Psoas muscle (tissue), 8 donors: Measurements from ENCODE around the gene ZBTB49. TPM values are rescaled to one million over a fixed set of nuclear protein-coding genes. Genes with fewer than 3 reads are reported as not detected.
A peak's percentile ranks its signal among the peaks of the same experiment; 100 is the strongest.
"Not testable (repeated sequence)": the region's sequence is repeated elsewhere in the genome, so short reads cannot be mapped to it uniquely, and the experiment has no call there.

Experiments used
- ATAC-seq, 4 donors: fragments of 200-7000 bp; cut with Tn5 transposase; one replicate each; pipeline ENCODE4 v1.9.1; 2020; ENCODE audit warnings: moderate library complexity in 3 of 4, mild to moderate bottlenecking in 2 of 4
- DNase-seq, 2 donors: peaks; one replicate each; pipeline ENCODE4 v3.0.0-alpha.2; 2020
- H3K27ac ChIP-seq: fragments of 200-600 bp; one replicate; pipeline ENCODE4 v1.8.0; 2022
- H3K27me3 ChIP-seq, 3 donors: fragments of 200-600 bp in 1 of 3; one replicate each; pipeline versions ENCODE4 v1.6.1 to v1.8.0; 2013 to 2022; ENCODE audit warnings: low read length in 2 of 3, mild to moderate bottlenecking in 2 of 3, moderate library complexity in 1 of 3; ENCODE audit not compliant: insufficient read depth in 3 of 3
- H3K36me3 ChIP-seq, 2 donors: fragments of 200-600 bp in 1 of 2; one replicate each; pipeline versions ENCODE4 v1.6.1 to v1.8.0; 2013 to 2022; ENCODE audit warnings: low read depth in 1 of 2, mild to moderate bottlenecking in 1 of 2, moderate library complexity in 1 of 2; ENCODE audit not compliant: insufficient read depth in 1 of 2
- H3K4me1 ChIP-seq: fragments of 200-600 bp; one replicate; pipeline ENCODE4 v1.8.0; 2022
- H3K4me3 ChIP-seq: fragments of 200-600 bp; one replicate; pipeline ENCODE4 v1.8.0; 2022; ENCODE audit warnings: mild to moderate bottlenecking
- H3K9me3 ChIP-seq: fragments of 200-600 bp; one replicate; pipeline ENCODE4 v1.8.0; 2022
- WGBS, 3 donors: extraction: QIAGEN DNeasy Blood & Tissue Kit; methylation state at CpG; one replicate each; pipeline versions ENCODE4 v1.1.6 to v1.1.7; 2013; 5-methylcytosine and 5-hydroxymethylcytosine counted together
- intact Hi-C, 2 donors: fragments of 100-400 bp; cut with DNase I; formaldehyde crosslinking; loops; one replicate each; pipeline versions ENCODE4 v1.11.0 to v1.14.2; 2022
- polyA plus RNA-seq, 3 donors: library from polyadenylated mRNA; stranded (reverse); fragments of 200-250 nt; gene quantifications; one replicate each; pipeline ENCODE4 v1.2.3, GENCODE V29; 2013
- total RNA-seq, 4 donors: library from RNA; stranded (reverse); fragmentation: NEBNext Ultra II Directional in 2 of 4; extraction: Animal tissue kit (Norgen Biotek cat#: 25700) in 2 of 4; gene quantifications; one replicate each; pipeline versions ENCODE4 v1.2.1 to v1.2.4, GENCODE V29; 2021 to 2023
- TF ChIP-seq, protein P1 (sequence below): fragments of 200-600 bp; IDR thresholded peaks from one replicate; pipeline ENCODE4 v1.8.0; 2022; ENCODE audit warnings: antibody characterized with exemption
- donor health status: healthy with polysubstance abuse.
- donor health status: DM: no; HTN: no; CAD: no; lungs with moderate emphysema.
- donor health status: Bipolar disorder and iron deficiency.
- donor health status: healthy.
- donor health status: DM: yes; HTN: yes; CAD: no.
- donor health status: DM: no; HTN: no; CAD: no.
- donor health status: DM: no; HTN: no; CAD: no.
- donor health status: DM: yes; HTN: yes; CAD: no.

The ZBTB49 gene
- total and polyA plus RNA-seq, 7 donors = 2.5 to 7.0 (median 4.2) TPM

DNA sequence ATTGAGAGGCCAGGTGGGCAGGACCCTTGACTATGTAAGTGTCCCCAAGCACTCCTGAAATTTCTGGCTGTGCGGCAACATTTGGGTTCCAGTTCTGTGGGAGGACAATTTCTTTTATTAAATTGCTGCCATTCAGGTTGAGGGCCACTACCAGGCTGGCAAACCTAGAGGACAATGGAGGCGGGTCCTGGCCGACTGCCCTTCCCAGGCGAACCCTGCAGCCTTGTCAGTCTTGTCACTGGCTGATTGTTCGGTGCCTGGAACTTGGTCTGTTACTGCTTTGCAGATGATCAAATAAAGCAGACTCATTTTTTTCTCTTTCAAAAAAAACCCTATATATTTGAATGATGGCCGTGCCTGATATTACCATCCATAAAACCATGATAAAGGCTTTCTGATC lies 35.4 kb upstream of the ZBTB49 start:
- Histone ChIP-seq H3K4me1 (no peaks in the 10 kb centered on the region), H3K27me3 (peaks cover 0 to 15% (median 3%) of the 10 kb centered on the region in 3 donors), H3K4me3 (no peak overlapping the region), H3K27ac (no peak overlapping the region), H3K36me3 (no peaks in the 10 kb centered on the region), H3K9me3 (no peaks in the 10 kb centered on the region)
- ATAC-seq (no peak), DNase-seq (no peak)
- TF ChIP-seq, protein P1, sequence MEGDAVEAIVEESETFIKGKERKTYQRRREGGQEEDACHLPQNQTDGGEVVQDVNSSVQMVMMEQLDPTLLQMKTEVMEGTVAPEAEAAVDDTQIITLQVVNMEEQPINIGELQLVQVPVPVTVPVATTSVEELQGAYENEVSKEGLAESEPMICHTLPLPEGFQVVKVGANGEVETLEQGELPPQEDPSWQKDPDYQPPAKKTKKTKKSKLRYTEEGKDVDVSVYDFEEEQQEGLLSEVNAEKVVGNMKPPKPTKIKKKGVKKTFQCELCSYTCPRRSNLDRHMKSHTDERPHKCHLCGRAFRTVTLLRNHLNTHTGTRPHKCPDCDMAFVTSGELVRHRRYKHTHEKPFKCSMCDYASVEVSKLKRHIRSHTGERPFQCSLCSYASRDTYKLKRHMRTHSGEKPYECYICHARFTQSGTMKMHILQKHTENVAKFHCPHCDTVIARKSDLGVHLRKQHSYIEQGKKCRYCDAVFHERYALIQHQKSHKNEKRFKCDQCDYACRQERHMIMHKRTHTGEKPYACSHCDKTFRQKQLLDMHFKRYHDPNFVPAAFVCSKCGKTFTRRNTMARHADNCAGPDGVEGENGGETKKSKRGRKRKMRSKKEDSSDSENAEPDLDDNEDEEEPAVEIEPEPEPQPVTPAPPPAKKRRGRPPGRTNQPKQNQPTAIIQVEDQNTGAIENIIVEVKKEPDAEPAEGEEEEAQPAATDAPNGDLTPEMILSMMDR = no peak
- intact Hi-C loops = loop anchor here (2.0 to 5.0 kb wide), 2 partner anchors 80 to 83 kb away; no protein-coding TSS in a partner anchor
- WGBS, 3 donors = 65 to 83% (median 74%) methylated on average over 6 of the region's 6 CpGs

DNA sequence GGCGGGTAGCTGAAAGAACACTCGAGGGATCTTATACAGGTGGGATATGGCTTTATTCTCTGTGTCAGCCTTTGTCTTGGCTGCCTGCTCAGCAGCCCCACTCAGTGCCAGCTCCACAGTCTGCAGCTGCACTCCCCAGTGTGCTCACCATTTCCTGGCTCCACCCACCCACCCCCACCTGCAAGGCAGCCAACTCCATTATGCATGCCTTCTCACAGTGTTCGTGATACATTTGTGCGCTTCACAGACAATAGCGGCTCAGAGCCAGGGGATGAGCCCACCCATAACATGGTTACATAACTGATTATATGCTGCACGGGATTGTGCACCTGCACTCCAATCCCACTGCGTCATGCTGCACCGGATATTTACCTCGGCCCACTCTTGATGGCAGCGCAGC lies 33.3 kb upstream of the ZBTB49 start:
- H3K36me3 ChIP-seq = no peaks in the 10 kb centered on the region
- WGBS, 3 donors = 39 to 43% (median 42%) methylated on average over 9 to 10 of the region's 10 CpGs
- H3K9me3 ChIP-seq = no peaks in the 10 kb centered on the region
- intact Hi-C loops = loop anchor here in 1 of 2 donors (5.0 kb wide), 1 partner anchor 81 kb away; no protein-coding TSS in a partner anchor
- no peak overlapping the region for H3K27ac ChIP-seq
- ATAC-seq = peak in 1 of 4 donors; percentile 42
- DNase-seq = no peak
- no peaks in the 10 kb centered on the region for H3K4me1 ChIP-seq
- no peak overlapping the region for H3K4me3 ChIP-seq
- TF ChIP-seq, protein P1 = no peak
- peaks cover 0 to 15% (median 3%) of the 10 kb centered on the region in 3 donors for H3K27me3 ChIP-seq

DNA sequence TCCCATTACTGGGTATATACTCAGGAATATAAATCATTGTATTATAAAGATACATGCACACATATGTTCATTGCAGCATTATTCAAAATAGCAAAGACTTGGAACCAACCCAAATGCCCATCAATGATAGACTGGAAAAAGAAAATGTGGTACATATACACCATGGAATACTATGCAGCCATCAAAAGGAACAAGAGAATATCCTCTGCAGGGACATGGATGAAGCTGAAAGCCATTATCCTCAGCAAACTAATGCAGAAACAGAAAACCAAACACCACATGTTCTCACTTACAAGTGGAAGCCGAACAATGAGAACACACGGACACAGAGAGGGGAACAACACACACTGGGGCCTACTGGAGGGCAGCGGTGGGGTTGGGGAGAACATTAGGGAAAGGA lies 32.3 kb upstream of the ZBTB49 start:
- not testable (repeated sequence) for H3K4me3 ChIP-seq, H3K4me1 ChIP-seq, ATAC-seq, DNase-seq, H3K36me3 ChIP-seq, H3K9me3 ChIP-seq, H3K27ac ChIP-seq
- H3K27me3 ChIP-seq = peaks cover 0 to 15% (median 3%) of the 10 kb centered on the region in 3 donors
- intact Hi-C loops = loop anchor here in 1 of 2 donors (5.0 kb wide), 1 partner anchor 80 kb away; no protein-coding TSS in a partner anchor
- 72 to 84% (median 77%) methylated on average over 3 of the region's 3 CpGs for WGBS, 3 donors

DNA sequence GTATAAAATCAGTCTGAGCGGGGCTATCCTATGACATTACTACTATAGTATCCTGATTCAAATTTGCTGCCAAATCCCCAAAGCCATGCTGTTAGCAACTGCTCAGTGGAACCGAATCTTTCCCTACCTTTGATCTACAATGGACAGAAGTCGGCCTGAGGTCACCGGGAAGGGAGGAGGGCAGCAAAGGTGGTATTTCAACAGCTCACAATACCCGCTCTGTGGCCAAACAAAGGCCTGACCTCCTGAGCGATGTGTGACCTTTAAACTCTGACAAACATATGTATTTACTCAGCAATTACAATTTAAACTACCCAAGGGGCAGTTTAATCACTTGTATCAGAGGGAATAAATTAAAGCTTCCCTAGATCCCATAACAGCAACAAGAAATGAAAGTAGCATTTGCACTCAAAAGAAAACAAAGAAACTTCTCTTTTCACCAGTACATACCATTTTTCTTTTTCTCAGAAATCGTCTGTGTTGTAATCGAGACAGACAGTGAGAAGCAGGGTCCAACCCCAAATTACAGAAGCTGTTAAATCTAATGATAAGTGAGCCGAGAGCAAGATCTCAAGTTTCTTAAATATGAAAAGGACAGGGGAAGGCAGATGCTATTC lies 30.5 kb upstream of the ZBTB49 start:
- DNase-seq (no peak), ATAC-seq (no peak)
- no peak overlapping the region for H3K27ac ChIP-seq
- H3K9me3 ChIP-seq = no peaks in the 10 kb centered on the region
- no peaks in the 10 kb centered on the region for H3K4me1 ChIP-seq
- TF ChIP-seq, protein P1 = no peak
- 17 to 23% (median 22%) methylated on average over 9 of the region's 9 CpGs for WGBS, 3 donors
- no peak overlapping the region for H3K4me3 ChIP-seq
- no peaks in the 10 kb centered on the region for H3K36me3 ChIP-seq
- peaks cover 0 to 15% (median 3%) of the 10 kb centered on the region in 3 donors for H3K27me3 ChIP-seq
- intact Hi-C loops = loop anchor here in 1 of 2 donors (5.0 kb wide), 1 partner anchor 78 kb away; no protein-coding TSS in a partner anchor

DNA sequence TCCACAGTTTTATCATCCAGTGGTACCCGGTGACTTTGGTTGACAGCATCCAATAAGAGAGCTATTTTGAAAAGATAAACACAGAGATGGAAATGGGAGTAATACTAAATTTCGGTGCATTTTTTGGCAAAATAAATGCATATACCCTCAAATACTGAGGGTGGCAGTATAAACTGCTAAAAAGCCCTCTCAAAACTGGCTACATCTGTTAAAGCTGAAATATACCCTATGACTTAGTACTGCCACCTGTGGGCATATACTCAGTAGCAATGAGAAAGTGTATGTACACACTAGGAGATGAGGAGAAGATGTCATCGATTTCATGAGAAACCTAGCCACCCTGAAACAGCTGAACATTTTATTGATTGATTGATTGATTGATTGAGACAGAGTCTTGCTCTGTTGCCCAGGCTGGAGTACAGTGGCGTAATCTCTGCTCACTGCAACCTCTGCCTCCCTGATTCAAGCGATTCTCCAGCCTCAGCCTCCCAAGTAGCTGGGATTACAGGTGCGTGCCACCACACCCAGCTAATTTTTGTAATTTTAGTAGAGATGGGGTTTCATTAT lies 29.8 kb upstream of the ZBTB49 start:
- Histone ChIP-seq H3K27ac (no peak overlapping the region), H3K4me1 (no peaks in the 10 kb centered on the region), H3K9me3 (no peaks in the 10 kb centered on the region), H3K4me3 (no peak overlapping the region), H3K36me3 (no peaks in the 10 kb centered on the region), H3K27me3 (peaks cover 0 to 15% (median 3%) of the 10 kb centered on the region in 3 donors)
- ATAC-seq (peak in 1 of 4 donors; percentile 43), DNase-seq (no peak)
- 64% methylated on average over 6 of the region's 6 CpGs for WGBS, 3 donors
- TF ChIP-seq, protein P1 = no peak
- intact Hi-C loops = no loop called here
